ENCODE measurements around the gene NELL1. TPM values are rescaled to one million over a fixed set of nuclear protein-coding genes. Genes with fewer than 3 reads are reported as not detected.

NELL1 gene
- total RNA-seq, 1 experiment from 2014 or later, result 0.22 TPM

DNA sequence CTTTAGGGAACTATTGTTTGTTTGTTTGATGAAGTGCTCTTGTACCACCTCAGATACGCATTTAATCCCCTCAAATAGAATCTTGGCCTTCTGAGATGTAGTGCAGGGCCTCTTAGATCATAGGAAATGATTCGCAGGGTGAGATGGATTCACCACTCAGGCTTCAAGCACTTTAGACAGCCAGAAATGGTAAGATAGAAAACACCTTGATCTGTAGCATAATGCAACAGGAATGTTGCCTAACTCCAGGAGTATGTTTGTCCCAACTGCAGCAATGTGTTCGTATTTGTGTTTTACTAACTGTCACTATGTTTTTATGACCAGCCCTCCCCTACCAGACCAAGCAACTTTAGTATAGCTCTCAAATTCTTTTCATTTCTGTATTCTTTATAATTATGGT lies 761.2 kb downstream of the NELL1 start:
- Histone ChIP-seq H2AK5ac (ENCODE audit: insufficient read length, low read length) (no peak overlapping the region), H3K9ac (ENCODE audit: extremely low read depth, insufficient read length, low read length) (no peak overlapping the region), H2BK120ac (ENCODE audit: low read depth, low read length, poor library complexity, severe bottlenecking) (no peak overlapping the region), H3T11ph (ENCODE audit: low read length) (no peak overlapping the region), H3K4me2 (ENCODE audit: insufficient read depth, insufficient read length, low read length) (no peak overlapping the region), H3K9me3 (ENCODE audit: control insufficient read depth, low read depth, low read length) (no peaks in the 10 kb centered on the region), H3K79me2 (ENCODE audit: insufficient read depth, low read length) (no peaks in the 10 kb centered on the region), H2BK5ac (ENCODE audit: insufficient read length, low read length) (no peak overlapping the region), H3K18ac (ENCODE audit: insufficient read length, low read depth, low read length) (no peak overlapping the region), H3K79me1 (ENCODE audit: insufficient read depth, low read depth, low read length, poor library complexity, severe bottlenecking) (no peaks in the 10 kb centered on the region), H3K27ac (ENCODE audit: insufficient read length, low read depth, low read length) (no peak overlapping the region), H3K23me2 (ENCODE audit: insufficient read length, low read depth, low read length, poor library complexity, severe bottlenecking) (no peaks in the 10 kb centered on the region), H2AFZ (ENCODE audit: low read length) (no peak overlapping the region), H4K5ac (ENCODE audit: insufficient read length, low read depth, low read length) (no peak overlapping the region), H2BK12ac (ENCODE audit: insufficient read length, low read depth, low read length) (no peak overlapping the region), H3K4ac (ENCODE audit: low read depth, low read length) (no peak overlapping the region), H4K91ac (ENCODE audit: insufficient read length, low read depth, low read length) (no peak overlapping the region), H2BK15ac (ENCODE audit: low read depth, low read length) (no peak overlapping the region), H3K14ac (ENCODE audit: insufficient read depth, low read length) (no peak overlapping the region), H3K27me3 (ENCODE audit: insufficient read depth, low read length) (no peaks in the 10 kb centered on the region), H3K56ac (ENCODE audit: insufficient read length, low read depth, low read length) (no peak overlapping the region), H4K20me1 (ENCODE audit: control insufficient read depth, insufficient read depth, insufficient read length) (no peaks in the 10 kb centered on the region), H4K8ac (replicated peaks; ENCODE audit: insufficient read length, low read depth, low read length) (no peak overlapping the region), H3K23ac (ENCODE audit: insufficient read length, low read depth, low read length) (no peak overlapping the region), H2BK20ac (ENCODE audit: low read depth, low read length, poor library complexity, severe bottlenecking) (no peak overlapping the region), H3K4me1 (ENCODE audit: insufficient read depth, low read length) (no peaks in the 10 kb centered on the region)
- no peak overlapping the region for H3K4me3 Mint-ChIP-seq
- no peaks in the 10 kb centered on the region for H3K36me3 Mint-ChIP-seq (ENCODE audit: insufficient read depth in 1 of 3, low read depth in 3 of 3)
- DNase-seq, result no peak
- H3K27ac Mint-ChIP-seq, result no peak overlapping the region
- no peaks in the 10 kb centered on the region for H3K9me3 Mint-ChIP-seq
- H3K27me3 Mint-ChIP-seq (ENCODE audit: low read depth), result no peaks in the 10 kb centered on the region
- 0 out of 4 replicates have a peak, but pooled peaks cover 0 to 2% of the 10 kb centered on the region in 2 experiments for H3K4me1 Mint-ChIP-seq
- TF ChIP-seq, protein P1, sequence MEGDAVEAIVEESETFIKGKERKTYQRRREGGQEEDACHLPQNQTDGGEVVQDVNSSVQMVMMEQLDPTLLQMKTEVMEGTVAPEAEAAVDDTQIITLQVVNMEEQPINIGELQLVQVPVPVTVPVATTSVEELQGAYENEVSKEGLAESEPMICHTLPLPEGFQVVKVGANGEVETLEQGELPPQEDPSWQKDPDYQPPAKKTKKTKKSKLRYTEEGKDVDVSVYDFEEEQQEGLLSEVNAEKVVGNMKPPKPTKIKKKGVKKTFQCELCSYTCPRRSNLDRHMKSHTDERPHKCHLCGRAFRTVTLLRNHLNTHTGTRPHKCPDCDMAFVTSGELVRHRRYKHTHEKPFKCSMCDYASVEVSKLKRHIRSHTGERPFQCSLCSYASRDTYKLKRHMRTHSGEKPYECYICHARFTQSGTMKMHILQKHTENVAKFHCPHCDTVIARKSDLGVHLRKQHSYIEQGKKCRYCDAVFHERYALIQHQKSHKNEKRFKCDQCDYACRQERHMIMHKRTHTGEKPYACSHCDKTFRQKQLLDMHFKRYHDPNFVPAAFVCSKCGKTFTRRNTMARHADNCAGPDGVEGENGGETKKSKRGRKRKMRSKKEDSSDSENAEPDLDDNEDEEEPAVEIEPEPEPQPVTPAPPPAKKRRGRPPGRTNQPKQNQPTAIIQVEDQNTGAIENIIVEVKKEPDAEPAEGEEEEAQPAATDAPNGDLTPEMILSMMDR (conservative IDR thresholded peaks at IDR 0.05), result no peak
- no CpG with 5 or more reads among the region's 3 CpGs for WGBS (ENCODE audit: extremely low coverage, insufficient read length, low lambda C conversion rate)

All from H9 (cell line).